AG08395 (cell line): Measurements from ENCODE around the gene ZNF787.

Experiments used
- DNase-seq: peaks from one replicate; pipeline ENCODE4 v3.0.0; 2012; ENCODE audit warnings: mixed read lengths, low spot score

Gene ZNF787

GRCh38 chr19:56144376-56144775 lies 23.3 kb upstream of the ZNF787 start:
- DNase-seq, result no peak

- DNase-seq, result no peak
Observed at GRCh38 chr19:56142897-56143434, 21.9 kb upstream of the ZNF787 start.

DNA sequence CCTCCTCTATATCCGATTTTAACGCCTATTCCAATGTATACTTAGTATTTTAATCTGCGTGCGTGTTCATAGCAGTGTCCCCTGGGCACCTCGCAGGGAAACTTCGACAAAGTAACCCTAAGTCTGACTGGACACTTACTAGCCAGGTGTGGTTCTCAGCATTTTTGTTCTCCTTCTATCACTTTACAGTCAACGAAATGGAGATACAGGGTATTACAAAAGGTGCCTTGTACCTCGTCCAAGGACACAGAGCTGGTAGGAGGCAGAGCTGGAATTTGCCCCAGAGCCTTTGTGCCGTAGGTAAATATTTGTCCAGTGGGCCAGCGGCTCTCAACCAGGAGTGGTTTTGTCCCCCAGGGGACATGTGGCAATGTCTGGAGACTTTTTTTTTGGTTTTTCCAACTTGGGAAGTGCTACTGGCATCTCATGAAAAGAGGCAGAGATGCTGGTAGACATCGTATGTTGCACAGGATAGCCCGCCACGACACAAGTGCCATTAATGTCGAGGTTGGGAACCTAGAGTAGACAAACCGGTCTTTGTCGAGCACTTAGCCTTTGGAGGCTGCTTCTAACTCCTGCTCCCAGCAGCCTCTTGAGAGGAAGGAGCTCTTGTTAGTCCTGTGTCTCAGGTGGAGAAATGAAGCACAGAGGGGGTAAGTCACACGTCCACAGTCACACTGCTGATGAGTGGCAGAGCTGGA lies 21.1 kb upstream of the ZNF787 start:
- no peak for DNase-seq

- DNase-seq, result peak; percentile 35
Observed at GRCh38 chr19:56141417-56141993, 20.4 kb upstream of the ZNF787 start.

DNA sequence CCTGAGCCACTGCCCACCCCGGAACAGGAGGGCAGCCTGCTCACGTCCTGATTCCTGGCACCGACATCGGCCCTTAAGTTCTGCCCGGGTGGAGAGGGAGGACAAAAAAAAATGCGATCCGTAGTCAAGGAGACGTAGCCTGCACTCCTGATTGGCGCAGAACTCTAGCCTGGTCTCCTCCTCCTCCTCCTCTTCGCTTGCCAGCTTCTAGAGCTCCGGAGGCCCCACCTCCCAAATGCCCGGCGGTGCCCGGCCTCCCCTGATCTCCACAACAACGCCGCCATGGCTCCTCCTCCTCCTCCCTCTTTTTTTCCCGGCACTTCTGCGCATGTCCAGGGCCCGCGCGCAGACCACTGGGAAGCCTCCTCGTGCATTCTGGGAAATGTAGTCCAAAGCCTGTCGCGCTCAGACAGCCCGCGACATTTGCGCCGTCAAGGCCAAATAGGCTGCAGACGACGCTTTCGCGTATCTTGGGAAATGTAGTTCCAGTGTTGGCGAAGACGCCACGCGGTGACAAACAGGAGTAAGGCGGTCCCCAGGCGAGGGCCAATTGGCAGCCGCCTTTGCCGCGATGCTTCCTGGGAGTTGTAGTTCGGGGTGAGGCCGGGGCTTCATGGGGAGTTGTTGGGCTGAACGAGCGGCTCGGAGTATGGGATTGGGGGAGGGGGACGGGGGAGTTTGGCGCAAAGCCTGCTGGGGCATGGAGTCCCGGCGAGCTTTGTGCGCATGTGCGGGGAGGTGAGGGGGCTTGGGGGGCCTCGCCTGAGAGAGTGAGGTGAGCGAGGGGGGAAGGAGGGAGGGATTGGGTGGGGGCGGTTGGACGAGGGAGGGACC lies 19.7 kb upstream of the ZNF787 start, which contains the start of gene ZNF444:
ZNF444 (plus strand) TSS at position 705 of the 834 bp plus-strand sequence. CDS start 5,625 bp downstream, outside the sequence.
- DNase-seq, result peak; percentile 100

DNA sequence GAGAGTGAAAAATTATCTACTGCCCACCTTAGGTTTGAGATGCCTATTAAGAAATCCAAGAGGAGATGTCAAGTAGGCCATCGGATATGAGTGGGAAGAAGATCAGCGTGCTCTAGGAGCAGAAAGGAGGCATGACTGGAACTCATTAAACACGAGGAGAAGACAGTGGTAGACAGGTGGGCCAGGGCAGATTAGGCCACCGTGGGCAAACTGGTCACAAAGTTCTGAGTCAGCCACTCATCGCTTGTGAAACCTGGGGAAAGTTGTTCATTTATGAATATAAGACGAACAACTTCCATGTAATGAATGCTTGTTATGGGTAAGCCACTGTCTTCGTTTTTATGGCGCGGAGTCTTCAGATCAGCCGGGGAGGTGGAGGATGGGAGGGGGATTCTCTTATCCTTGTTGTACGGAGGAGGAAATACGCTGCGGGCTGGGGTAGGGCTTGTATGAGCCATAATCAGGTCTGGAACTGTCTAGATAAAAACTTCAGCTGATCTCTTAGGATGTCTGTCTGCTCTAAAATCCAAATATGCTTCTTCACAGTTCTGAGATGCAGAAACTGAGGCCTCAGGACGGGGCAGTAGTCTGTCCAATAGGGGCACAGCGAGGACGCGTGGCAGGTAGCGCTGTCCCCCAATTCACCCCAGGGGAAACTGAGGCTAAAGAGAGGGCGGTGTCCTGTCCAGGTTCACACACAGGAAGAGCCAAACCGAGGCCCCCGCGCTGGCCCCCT lies 18.9 kb upstream of the ZNF787 start:
- no peak for DNase-seq

DNA sequence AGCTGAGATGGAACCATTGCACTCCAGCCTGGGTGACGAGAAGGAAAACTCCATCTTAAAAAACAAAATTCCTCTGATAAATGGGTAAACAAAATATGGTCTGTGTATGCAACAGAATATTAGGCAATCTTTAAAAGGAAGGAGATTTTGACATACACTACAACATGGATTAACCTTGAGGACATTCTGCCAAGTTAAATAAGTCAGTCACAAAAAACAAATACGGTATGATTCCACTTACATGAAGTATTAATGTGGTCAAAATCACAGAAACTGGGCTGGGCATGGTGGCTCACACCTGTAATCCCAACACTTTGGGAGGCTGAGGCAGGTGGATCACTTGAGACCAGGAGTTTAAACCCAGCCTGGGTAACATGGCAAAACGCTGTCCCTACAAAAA lies 17.0 kb upstream of the ZNF787 start:
- DNase-seq, result no peak

GRCh38 chr19:56137405-56137804 lies 16.3 kb upstream of the ZNF787 start:
- no peak for DNase-seq

GRCh38 chr19:56136362-56136761 lies 15.3 kb upstream of the ZNF787 start:
- no peak for DNase-seq

DNA sequence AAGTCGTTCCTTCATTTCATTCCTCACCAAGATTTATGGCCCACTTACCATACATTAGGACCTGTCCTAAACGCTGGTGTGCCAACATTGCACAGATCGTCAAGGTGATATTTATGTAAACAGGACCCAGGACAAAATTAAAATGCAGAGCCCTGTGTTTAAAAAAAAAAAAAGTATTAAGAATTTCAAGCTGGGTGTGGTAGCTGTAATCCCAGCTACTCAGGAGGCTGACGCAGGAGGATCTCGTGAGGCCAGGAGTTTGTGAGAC lies 13.5 kb upstream of the ZNF787 start:
- no peak for DNase-seq

- DNase-seq, result no peak
Observed at GRCh38 chr19:56133858-56134653, 13.0 kb upstream of the ZNF787 start.

- DNase-seq, result no peak
Observed at GRCh38 chr19:56132316-56132822, 11.3 kb upstream of the ZNF787 start.

GRCh38 chr19:56131651-56132050 lies 10.6 kb upstream of the ZNF787 start:
- DNase-seq, result no peak

- DNase-seq, result no peak
Observed at GRCh38 chr19:56130006-56130405, 8.9 kb upstream of the ZNF787 start.

GRCh38 chr19:56126983-56127780 lies 6.1 kb upstream of the ZNF787 start:
- DNase-seq, result no peak

- DNase-seq, result no peak
Observed at GRCh38 chr19:56125806-56126590, 4.9 kb upstream of the ZNF787 start.

- DNase-seq, result no peak
Observed at GRCh38 chr19:56124578-56124977, 3.5 kb upstream of the ZNF787 start.

GRCh38 chr19:56123266-56123891 lies 2.3 kb upstream of the ZNF787 start:
- DNase-seq, result no peak
